Posterior cingulate gyrus (tissue), 11 donors: ENCODE data around the gene GABBR2.
A peak's percentile ranks its signal among the peaks of the same experiment; 100 is the strongest.

Experiments used
- DNase-seq, 10 donors: peaks; one replicate each; pipeline versions ENCODE4 v3.0.0 to v3.0.0-alpha.2; 2020 to 2021; ENCODE audit warnings: mixed read lengths in 3 of 10
- intact Hi-C: fragments of 100-400 bp; cut with DNase I; formaldehyde crosslinking; loops from one replicate; pipeline ENCODE4 v1.15.1; 2023

GABBR2 gene

DNA sequence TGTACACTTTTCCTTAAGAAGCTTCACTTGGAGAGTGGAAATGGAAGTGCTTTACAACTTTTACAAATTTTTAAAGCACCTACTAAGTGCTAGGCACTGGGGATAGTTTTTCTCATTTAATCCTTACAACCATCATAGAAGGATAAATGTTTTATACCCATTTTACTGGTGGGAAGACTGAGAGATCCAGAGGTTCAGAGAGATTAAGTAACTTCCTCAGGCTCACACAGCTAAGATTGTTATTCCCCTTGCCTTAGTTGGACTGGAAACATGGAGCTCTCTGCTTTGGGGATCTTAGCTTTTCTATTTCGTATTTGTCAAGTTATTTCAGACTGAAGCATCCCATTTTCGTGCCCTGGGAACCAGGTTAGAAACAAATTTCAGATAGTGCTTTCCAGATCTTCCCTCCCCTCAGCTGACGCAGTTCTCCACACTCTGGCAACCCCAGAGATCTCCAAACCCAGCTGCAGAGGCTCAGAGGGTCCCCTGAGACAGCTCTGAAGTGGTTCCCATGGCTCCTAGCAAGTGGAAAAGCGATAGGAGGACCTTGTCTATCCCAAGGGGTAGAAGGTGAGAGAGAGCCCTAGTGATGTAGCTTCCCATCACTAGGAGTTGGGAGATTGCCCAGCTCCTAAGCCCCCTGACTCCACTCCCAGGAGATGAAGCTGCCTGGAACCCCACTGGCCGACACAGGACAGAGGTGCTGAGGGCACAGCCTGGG is 16.2 kb upstream of the GABBR2 start:
- no peak for DNase-seq
- intact Hi-C loops, result no loop called here

DNA sequence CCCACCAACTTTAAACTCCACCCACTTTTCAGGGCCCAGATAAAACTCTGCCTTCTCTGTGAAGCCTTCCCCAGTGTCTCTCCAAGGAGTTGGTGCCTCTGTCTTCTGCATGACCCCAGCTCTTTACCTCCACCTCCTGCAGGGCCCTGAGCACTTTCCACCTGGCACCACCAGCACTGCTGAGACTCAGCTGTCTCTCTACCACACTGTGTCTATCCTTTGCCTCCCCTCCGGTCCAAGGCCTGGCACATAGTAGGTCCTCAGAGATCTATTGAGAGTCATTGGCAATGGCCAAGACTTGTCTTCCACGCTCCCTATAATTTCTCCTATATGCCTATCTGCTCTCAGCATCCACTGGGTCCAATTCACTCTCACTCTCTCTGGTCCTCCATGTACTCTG is 12.9 kb upstream of the GABBR2 start:
- DNase-seq, result no peak
- intact Hi-C loops, result no loop called here

- DNase-seq, result no peak
- intact Hi-C loops, result no loop called here
These were observed 11.7 kb upstream of the GABBR2 start for GRCh38 chr9:98720402-98720801.

DNA sequence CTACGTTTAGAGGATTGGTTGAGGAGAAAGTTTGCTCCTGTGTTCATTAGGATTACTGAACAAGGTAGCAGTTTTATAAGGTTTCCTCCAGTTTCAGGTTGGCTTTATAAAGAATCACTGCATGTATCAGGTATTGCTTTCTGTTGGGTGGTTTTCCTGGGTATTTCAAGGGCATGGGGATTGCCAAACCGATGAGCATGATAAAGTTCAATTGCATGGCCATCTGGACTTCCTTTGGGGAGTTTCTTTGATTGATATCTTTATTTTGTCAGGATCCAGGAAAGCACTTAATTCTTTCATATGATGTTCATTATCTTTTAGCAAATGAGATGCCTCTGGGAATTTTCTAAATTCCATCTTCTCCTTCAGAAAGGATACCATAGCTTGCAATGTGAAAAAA is 10.3 kb upstream of the GABBR2 start:
- no peak for DNase-seq

DNA sequence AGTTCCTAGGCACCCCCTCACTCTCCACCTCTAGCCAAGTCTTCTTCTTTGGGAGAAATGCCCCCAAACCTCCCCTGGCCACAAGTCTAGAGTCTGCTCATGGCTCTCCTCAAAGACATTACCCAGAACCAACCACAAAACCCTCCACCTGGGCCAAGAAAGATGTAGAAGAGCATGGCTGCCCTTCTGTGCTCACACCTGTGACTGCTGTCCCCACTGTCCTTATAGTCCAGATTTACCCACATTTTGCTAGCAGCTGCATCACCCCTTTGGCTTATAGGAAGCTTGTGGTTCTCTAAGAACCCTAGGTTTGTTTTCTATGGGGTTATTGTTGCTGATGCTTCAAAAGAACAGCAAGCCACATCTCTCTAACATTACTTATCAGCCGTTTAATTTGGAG is 6.1 kb upstream of the GABBR2 start:
- intact Hi-C loops, result no loop called here
- no peak for DNase-seq

More for the DNA sequence above, 10.3 kb upstream of the GABBR2 start:
- intact Hi-C loops, result no loop called here

DNA sequence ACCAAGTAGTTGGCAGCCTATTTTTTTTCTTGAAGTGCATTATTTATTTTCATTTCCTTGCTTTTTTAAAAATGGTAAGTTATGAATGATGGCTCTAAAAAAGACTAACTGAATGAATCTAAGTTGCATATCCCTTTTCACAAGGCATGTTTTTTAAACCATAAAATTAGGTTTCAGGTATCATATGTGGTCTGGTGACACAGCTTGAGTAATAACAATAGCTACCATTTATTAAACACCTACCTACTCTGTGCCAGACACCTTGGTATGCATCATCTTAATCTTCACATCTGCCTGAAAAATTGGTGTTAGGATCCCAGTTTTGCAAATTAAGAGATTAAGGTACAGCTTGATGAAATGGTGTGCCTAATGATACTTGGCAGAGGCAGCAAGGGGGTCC is 4.3 kb upstream of the GABBR2 start:
- intact Hi-C loops, result no loop called here
- DNase-seq, result no peak

DNA sequence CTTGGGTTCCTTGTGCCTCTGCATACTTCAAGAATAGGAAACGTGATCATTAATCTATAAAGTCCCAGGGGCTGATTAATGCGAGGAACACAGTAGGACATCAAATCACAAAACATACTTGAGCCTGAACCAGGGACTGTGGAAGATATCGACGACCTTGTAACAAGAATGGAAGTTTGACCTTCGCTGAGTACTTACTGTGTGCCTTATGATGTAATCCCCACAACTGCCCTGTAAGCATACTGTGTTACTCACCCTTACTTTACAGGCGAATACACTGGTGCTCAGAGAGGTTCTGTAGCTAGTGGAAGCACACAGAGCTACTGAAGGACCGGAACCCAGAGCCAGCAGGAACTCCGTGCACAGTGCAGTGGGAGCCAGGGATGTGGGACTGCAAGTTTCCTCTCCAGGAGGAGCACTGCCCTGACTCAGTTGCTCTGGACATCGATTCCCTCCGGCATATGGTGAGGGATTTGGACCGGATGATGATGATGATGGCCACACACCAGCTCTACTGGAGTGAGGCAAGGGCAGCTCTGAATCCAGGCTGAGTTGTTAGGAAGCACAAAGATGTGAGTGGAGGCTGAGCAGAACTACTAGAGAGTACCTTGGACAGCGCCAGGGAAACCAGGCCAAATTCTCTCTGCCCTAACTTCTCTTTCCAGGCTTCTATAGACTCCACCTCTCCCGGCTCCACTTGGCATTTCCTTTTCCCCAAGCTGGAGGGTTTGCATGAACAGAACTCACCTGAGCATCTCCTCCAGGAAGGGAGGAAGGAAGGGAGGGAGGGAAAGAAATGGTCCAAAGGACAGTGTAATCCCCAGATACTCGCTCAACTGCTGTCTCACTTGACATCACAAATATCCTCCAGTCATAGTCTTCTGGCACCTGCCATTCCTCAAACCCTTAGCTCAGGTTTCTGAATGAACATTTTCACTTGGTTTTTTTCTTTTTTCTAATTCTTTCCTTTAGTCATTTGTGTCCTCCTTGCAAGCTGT is 1.5 kb upstream of the GABBR2 start:
- DNase-seq, result no peak
- intact Hi-C loops, result no loop called here

GRCh38 chr9:98708103-98708932 is 417 bp downstream of the GABBR2 start:
- intact Hi-C loops, result no loop called here
- no peak for DNase-seq

DNA sequence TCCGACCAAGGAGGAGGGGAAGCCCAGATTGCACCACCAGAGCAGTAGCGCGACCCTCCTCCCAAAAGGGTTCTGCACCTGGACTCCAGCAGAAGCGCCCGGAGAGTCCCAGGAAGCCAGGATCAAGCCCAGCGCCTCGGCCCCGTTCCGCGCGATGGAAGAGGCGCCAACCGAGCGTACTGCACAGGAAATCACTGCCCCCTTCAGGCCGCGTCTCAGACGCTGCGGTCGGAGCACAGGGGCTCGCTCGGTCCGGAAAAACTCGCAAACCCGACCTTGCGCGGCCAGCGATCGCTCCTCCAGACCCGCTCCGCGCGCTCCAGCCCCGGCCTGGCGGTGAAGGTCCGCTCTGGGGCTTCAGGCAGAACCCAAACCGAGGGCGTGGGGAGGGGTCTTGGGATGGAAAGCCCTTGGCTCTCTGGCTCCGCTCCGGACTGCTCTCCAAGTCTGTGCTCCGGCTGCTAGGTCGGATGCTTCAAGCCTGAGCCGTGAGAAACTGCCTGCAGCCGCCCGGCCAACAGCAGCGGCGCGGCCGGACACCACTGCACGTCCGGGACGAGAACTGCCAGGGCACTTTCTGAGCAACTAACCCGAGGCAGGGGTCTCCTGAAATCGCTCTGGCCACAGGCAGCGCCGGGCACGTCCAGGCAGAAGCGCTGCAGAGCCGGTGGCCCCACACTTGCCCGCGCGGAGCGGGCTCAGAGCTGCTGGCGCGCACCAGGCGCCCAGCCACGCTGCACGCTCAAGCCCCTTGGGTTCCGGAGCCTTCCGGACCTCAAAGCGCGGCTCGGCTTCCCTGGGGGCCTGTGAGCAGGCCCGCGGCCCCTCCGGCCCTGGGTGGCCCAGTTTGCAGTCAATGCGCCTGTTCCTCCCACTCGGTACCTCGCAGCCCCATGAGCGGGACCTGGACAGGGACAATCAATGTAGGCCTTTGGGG is 1.3 kb downstream of the GABBR2 start:
- intact Hi-C loops, result no loop called here

GRCh38 chr9:98706651-98707165 is 2.0 kb downstream of the GABBR2 start:
- DNase-seq, result no peak
- intact Hi-C loops, result no loop called here

More for the DNA sequence above, 1.3 kb downstream of the GABBR2 start:
- DNase-seq, result peak; percentile 33 to 95 (median 74)

GRCh38 chr9:98702835-98703380 is 5.8 kb downstream of the GABBR2 start:
- intact Hi-C loops, result no loop called here

GRCh38 chr9:98702340-98702739 is 6.4 kb downstream of the GABBR2 start:
- DNase-seq, result no peak
- intact Hi-C loops, result no loop called here

More at GRCh38 chr9:98702835-98703380, 5.8 kb downstream of the GABBR2 start:
- DNase-seq, result no peak

GRCh38 chr9:98701576-98701975 is 7.2 kb downstream of the GABBR2 start:
- no peak for DNase-seq
- intact Hi-C loops, result no loop called here

GRCh38 chr9:98700801-98701200 is 7.9 kb downstream of the GABBR2 start:
- intact Hi-C loops, result no loop called here
- no peak for DNase-seq

GRCh38 chr9:98698856-98699255 is 9.9 kb downstream of the GABBR2 start:
- DNase-seq, result no peak
- intact Hi-C loops, result no loop called here

DNA sequence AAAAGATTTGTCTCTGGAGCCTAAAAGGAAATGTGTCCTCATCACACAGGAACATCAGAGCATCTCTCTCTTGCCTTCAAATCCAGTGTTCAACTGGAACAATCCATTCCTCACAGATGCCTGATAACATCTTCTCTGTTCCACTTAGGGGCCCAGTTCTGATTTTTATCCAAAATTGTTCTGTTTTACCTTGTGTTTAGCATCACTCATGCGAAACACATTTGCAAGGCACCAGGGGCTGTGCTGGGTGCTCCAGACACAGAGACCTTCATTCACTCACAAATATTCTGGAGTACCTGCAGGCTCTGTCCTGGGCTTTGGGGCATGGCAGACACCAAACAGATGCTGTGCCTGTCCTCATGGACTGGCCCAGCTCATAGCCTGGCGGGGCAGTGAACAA is 13.8 kb downstream of the GABBR2 start:
- DNase-seq, result no peak
- intact Hi-C loops, result no loop called here

- no peak for DNase-seq
- intact Hi-C loops, result no loop called here
These were observed 16.3 kb downstream of the GABBR2 start for GRCh38 chr9:98692392-98692791.

- DNase-seq, result no peak
- intact Hi-C loops, result no loop called here
These were observed 16.8 kb downstream of the GABBR2 start for GRCh38 chr9:98691890-98692289.

DNA sequence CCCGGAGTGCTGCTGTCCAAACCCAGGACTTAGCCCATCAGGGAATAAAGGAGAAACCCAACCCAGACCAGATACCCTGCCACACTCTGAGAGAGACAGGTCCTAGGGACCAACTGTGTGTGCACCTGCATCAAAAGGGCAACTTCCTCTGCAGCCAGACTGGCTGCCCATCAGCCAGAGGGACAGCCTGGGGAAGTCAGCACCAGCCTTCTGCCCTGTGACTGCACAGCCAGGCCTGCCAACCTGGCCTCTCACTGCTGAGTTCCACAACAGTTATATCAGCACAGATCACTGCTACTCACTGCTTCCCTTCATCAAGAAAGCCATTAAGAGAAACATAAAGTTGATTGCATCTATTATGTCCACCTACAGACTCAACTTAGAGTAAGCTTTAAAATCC is 18.0 kb downstream of the GABBR2 start:
- intact Hi-C loops, result no loop called here
- no peak for DNase-seq
